GM21529 (cell line): Measurements from ENCODE around the gene TMCC2.

Source experiments
- ATAC-seq: cut with Tn5 transposase; IDR thresholded peaks from one replicate; pipeline ENCODE4 v1.9.1; 2021; ENCODE audit not compliant: unreplicated experiment

Gene TMCC2

GRCh38 chr1:205259324-205259832 lies 31.6 kb downstream of the TMCC2 start:
- ATAC-seq, result no peak

DNA sequence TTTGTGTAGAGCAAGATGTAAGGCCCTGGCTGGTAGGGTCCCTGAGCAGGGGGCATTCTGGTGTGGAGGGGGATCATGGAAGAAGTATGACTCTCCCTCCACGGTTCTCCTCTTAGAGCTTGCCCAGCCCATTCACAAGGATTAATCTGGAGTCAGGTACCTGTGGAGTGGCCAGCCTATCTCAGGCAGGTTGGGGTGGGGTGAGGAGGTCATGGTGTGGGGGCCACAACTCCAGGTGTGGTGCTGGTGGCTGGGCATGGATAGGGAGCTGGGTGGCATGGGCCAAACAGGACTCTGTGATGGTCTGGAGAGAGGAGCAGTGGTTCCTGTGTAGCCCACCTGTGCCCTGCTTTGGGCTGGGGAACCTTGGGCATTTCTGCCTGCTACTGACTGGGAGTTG lies 32.3 kb downstream of the TMCC2 start:
- ATAC-seq, result no peak

GRCh38 chr1:205260948-205261732 lies 33.4 kb downstream of the TMCC2 start:
- no peak for ATAC-seq

DNA sequence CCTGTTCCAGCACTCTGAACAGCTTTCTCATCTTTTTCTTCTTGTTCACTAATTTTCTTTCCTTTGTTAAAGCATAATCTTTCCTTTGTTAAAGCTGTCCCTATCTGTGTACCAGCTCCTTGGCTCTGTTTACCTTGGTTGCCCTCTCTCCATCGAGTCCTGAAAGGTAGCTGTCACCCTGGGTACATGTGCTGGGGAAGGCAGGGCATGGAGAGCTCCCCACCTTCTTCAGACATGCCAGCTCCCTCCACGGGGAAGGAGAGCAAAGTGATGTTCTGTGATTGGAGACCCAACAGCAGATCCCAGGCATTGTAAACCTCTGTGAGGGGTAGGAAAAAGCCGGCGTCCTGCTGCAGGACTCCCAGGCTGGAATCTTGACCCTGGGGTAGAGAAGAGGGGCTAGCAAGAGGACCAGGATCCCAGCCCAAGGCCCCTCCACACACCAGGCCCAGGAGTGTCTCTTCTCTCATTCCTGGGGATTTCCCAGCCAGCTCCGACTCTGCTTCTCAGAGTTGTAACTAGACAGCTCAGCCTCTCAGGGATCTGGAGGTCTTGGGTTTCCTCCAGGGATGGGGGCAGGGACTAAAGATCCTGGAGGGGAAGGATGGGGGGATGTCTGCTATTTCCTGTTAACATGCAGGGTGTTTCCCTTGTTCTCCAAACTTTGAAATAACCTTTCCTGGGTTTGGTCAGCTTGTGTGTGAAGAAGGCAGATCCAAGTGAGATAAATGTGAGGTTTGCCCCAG lies 34.4 kb downstream of the TMCC2 start:
- ATAC-seq, result no peak

DNA sequence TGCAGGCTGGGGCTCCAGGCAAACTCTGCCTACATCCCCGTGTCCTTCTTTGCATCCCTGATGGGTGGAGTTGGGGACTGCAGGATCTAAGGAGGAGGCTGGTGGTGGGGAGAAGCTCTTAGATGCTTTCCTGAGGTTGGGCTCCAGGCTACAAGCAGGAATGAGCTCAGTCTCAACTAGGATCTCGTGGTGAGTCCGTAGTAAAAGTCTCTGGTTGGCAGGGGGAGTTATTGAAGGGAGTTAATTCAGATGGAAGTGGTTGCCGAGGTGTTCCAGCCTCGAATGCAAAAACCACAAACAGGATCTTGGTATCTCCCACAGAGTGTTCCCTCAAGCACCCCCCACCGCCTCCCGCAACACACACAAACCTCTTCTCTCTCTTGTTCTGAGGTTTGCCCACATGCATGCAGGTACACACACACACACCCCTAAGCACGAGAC lies 35.0 kb downstream of the TMCC2 start:
- no peak for ATAC-seq

DNA sequence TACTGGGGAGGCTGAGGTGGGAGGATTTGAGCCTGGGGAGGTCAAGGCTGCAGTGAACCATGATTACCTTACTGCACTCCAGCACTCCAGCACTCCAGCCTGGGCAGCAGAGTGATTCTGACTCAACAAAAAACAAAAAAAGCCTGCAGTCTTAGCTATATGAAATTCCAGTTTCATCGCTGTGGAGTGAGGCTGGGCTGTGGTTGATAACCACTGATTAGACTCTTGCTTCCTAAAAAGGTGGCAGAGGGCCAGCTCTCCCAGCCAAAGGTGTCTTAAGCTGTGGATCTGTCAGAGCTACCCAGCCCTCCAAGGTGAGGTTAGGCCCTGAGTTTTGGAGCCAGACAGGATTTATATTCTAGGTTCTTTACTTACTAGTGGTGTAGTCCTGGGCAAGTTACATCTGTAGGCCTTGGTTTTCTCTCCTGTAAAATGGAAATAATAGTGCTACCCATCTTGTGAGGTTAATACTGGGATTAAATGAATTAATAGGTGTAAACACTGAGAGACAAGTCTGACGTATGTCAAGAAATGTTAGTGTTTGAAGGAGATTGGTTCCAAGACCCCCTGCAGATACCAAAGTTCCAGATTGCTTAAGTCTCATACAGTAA lies 35.9 kb downstream of the TMCC2 start:
- ATAC-seq, result no peak

- ATAC-seq, result no peak
Measured at GRCh38 chr1:205266611-205267305, 39.0 kb downstream of the TMCC2 start.

DNA sequence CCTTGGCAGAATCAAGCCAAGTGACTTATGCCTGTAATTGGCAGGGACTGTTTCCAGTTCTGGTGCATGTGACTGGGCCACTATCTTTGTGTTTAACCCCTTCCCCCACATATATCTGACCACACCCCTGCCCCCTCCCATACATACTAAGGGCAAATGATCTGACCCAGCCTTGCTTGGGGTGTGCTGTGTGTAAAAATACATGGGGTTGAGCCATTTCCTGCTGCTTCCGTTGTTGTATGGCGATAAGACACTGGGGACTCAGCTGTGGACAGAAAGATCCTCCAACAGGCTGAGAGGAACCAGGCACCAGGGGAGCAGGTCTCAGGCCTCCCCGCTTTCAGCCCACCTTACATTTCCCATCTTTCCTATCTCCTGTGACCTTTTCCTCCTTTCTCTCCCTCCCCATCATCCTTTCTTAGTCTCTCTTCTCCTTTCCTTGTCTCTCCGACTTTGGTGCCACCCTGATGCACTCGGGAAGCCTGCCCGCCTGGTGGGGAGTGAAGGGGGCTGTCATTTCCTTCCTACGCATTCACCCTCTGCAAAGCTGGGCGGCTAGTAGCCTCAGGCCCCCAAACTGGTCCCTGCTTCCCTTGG lies 39.7 kb downstream of the TMCC2 start:
- no peak for ATAC-seq

DNA sequence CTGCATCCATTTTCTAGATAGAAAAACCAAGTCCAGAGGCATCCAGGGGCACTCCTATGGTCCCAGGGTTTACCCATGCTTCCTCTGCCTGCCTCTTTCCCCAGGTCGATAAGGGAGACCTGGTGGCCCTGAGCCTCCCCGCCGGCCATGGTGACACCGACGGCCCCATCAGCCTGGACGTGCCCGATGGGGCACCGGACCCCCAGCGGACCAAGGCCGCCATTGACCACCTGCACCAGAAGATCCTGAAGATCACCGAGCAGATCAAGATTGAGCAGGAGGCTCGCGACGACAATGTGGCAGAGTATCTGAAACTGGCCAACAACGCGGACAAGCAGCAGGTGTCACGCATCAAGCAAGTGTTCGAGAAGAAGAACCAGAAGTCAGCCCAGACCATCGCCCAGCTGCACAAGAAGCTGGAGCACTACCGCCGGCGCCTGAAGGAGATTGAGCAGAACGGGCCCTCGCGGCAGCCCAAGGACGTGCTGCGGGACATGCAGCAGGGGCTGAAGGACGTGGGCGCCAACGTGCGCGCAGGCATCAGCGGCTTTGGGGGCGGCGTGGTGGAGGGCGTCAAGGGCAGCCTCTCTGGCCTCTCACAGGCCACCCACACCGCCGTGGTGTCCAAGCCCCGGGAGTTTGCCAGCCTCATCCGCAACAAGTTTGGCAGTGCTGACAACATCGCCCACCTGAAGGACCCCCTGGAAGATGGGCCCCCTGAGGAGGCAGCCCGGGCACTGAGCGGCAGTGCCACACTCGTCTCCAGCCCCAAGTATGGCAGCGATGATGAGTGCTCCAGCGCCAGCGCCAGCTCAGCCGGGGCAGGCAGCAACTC lies 41.3 kb downstream of the TMCC2 start:
- no peak for ATAC-seq

GRCh38 chr1:205269711-205270110 lies 42.0 kb downstream of the TMCC2 start:
- ATAC-seq, result no peak

DNA sequence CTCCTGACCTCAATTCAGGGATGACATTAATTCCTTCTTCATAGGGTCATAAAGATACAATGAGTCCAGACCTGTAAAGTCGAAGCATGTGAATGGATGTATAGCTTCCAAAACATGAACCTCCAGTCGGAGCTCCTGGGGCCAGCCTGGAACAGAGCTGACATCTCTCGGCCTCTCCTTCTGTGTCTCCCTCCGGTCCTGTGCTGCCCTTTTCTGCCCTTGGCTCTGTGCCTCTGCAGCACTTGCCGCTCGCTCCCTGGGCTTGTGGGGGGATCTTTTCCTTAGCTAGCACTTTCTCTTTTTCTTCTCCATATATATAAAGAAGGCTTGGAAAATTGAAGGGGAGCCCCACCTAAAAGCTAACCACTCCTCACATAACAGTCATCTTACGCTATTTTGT lies 42.5 kb downstream of the TMCC2 start:
- ATAC-seq, result no peak

DNA sequence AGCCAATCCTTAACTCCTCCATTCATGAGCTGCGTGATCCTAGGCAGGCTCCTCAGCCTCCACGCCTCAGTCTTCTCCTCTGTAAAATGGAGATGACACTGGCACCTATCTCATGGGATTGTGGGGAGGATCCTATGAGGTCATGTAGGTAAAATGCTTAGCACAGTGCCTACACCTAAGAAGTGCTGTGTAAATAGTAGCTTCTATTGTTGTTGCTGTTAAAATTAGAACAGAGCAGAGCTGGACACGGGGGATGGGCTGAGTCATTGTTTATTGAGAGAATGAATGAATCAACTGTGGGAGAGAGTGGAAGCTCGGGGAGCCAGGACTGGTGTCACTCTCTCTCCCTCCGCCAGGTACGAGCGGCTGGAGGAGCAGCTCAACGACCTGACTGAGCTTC lies 43.0 kb downstream of the TMCC2 start:
- ATAC-seq, result no peak

GRCh38 chr1:205271277-205271676 lies 43.5 kb downstream of the TMCC2 start:
- ATAC-seq, result no peak

- no peak for ATAC-seq
Measured at GRCh38 chr1:205271745-205272144, 44.0 kb downstream of the TMCC2 start.

DNA sequence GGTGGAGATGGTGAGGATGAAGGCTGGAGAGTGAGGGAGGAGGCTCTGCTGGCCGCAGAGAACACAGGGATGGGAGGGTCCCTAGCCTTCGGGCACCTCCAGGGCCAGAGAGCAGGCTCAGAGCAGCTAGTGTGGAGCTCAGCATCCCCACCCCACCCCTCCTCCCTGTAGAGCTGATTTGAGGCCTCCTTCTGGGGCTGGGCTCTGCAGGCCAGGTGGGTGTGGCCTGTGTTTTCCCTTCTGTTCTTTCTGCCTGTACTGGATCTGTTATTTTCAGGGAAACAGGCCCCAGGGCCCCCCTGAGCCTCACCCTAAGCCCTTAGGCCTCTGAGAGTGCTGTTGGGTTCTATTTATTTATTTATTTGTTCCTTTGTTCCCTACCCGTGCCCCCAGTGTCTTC lies 44.8 kb downstream of the TMCC2 start:
- ATAC-seq, result no peak

DNA sequence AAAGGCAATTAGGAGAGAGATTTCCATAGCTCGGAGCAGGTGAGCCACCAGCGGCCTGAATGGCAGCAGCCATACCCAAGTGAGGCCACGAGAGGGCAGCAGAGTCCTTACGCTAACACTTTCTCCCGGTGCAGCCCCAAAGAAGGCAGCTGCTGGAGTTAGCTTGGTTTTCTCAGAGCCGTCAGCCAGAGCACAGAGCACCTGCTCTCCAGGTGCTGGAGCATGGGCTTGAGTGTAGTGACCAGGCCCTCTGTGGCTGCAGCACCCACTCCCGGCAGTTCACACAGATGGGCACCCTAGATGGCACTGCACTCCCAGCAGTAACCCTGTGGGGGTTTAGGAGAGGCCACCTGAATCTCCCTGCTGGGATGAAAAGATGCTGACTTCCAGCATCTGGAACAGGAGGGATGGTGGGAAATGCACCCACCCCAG lies 45.8 kb downstream of the TMCC2 start:
- ATAC-seq, result peak; percentile 76

- no peak for ATAC-seq
Measured at GRCh38 chr1:205274041-205274691, 46.4 kb downstream of the TMCC2 start.

GRCh38 chr1:205275133-205275532 lies 47.4 kb downstream of the TMCC2 start:
- ATAC-seq, result no peak

DNA sequence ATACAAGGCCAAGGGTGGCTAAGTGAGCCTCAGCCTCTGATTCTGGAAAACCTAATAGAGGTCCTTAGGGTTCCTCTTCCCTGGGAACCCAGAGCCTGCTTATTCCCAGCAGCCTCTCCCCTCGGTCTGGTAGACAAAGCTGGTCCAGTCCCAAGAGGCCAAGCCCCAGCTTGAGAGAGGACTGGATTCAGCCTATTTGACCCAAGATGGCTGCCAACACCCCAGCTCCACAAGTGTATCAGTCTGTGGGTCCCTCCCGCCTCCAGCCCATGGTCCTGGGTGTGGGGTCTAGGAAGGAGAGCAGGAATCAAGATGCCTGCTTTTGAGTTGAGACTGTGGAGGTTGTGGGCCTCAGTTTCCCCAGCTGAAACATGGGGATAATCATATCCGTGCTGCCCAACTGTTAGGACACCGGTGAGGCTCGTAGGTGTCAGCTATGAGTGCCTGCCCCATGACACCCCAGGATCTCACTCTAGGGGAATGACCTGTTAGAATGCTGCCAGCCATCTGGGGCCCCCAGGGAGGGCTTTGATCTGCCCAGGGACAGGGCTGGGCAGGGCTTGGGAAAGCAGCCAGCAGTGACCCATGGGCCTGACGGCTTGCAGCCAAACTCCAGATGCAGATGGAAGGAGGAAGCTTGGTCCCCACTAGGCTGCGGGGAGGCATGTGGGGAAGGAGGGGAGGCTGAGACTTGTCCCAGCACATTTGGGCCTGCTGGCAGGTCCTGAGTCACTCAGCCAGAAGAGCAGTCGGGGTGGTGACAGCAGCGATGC lies 48.4 kb downstream of the TMCC2 start:
- no peak for ATAC-seq
